Astrocyte (in vitro differentiated cells and primary cell): ENCODE results near the gene BICDL1.

Experiments
- EZH2 ChIP-seq: IDR thresholded peaks from 2 replicates; pipeline ENCODE4 v1.6.1; 2012; ENCODE audit warnings: mild to moderate bottlenecking, low read length, inconsistent platforms; ENCODE audit not compliant: insufficient read depth
- TF ChIP-seq, protein P1 (sequence below): IDR thresholded peaks from 2 replicates; pipeline ENCODE4 v1.5.1; 2011; ENCODE audit warnings: low read depth, mild to moderate bottlenecking, inconsistent platforms, low read length, moderate library complexity; ENCODE audit not compliant: insufficient read depth

DNA sequence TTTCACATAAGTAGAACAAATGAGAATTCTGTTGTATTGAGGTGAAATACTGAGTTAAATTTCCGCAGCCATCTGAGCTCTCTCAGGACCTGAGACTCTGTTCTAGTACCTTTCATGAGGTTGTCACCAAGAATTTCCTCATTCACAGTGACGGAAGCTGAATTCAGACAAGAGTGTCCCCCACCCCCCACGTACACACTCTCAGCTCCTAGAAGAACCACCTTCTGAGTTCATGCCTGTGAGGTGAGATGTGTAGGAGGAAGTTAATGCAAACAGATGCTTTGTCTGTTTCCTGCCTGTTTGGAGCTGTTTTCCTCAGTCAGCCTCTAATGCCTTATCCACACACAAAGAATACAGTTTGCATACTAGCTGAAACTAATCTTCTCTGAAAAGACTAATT, 18.2 kb downstream of the BICDL1 start:
- no peak for TF ChIP-seq EZH2
- TF ChIP-seq, protein P1, sequence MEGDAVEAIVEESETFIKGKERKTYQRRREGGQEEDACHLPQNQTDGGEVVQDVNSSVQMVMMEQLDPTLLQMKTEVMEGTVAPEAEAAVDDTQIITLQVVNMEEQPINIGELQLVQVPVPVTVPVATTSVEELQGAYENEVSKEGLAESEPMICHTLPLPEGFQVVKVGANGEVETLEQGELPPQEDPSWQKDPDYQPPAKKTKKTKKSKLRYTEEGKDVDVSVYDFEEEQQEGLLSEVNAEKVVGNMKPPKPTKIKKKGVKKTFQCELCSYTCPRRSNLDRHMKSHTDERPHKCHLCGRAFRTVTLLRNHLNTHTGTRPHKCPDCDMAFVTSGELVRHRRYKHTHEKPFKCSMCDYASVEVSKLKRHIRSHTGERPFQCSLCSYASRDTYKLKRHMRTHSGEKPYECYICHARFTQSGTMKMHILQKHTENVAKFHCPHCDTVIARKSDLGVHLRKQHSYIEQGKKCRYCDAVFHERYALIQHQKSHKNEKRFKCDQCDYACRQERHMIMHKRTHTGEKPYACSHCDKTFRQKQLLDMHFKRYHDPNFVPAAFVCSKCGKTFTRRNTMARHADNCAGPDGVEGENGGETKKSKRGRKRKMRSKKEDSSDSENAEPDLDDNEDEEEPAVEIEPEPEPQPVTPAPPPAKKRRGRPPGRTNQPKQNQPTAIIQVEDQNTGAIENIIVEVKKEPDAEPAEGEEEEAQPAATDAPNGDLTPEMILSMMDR, result no peak
